SIG-M5 treated with dmso at 0.1 percent for 504 hours (cell line): ENCODE measurements around the gene FNDC5.
"Not testable (repeated sequence)": the region's sequence is repeated elsewhere in the genome, so short reads cannot be mapped to it uniquely, and the experiment has no call there.

ENCODE experiments used
- DNase-seq: peaks from one replicate; lab custom pipeline; 2025; ENCODE audit not compliant: unreplicated experiment; lab: John Stamatoyannopoulos, UW

Gene FNDC5

DNA sequence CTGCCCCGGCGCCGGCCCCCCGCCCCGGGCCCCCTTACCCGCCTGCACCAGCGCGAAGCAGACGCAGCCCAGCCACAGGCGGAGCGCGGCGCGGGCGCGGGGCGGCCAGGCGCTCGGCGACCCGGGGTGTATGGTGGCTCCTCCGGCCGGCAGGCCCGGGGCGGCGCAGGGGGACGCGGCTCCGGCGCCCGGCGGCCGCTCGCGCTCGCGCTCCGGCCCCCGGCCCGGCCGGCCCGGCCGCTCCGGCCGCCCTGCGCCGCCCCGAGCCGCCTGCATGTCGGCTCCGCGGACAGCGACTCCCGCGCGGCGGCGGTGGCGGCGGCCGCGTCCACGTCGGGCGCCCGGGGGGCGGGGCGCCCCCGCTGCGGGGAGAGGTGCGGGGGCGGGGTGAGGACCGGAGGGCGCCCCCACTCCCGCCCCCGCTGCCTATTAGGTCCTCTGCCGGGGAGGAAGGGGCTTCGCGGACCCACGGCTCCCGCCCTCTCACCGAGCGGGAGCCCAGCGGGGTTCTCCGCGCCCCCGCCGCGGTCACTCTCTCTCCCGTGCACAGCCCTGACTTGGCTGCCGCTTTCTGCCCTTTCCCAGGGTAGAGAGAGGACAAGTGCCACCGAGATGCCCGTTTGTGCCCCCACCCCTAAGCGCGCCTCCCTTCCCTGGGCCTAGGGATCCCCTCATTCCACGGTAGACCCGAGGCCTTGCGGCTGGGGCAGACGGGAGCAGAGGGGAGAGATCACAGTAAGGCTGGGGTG is at the start of gene FNDC5:
Gene FNDC5, minus strand, starts transcription at position 298 of the 749 bp plus-strand sequence.
- no peak for DNase-seq

DNA sequence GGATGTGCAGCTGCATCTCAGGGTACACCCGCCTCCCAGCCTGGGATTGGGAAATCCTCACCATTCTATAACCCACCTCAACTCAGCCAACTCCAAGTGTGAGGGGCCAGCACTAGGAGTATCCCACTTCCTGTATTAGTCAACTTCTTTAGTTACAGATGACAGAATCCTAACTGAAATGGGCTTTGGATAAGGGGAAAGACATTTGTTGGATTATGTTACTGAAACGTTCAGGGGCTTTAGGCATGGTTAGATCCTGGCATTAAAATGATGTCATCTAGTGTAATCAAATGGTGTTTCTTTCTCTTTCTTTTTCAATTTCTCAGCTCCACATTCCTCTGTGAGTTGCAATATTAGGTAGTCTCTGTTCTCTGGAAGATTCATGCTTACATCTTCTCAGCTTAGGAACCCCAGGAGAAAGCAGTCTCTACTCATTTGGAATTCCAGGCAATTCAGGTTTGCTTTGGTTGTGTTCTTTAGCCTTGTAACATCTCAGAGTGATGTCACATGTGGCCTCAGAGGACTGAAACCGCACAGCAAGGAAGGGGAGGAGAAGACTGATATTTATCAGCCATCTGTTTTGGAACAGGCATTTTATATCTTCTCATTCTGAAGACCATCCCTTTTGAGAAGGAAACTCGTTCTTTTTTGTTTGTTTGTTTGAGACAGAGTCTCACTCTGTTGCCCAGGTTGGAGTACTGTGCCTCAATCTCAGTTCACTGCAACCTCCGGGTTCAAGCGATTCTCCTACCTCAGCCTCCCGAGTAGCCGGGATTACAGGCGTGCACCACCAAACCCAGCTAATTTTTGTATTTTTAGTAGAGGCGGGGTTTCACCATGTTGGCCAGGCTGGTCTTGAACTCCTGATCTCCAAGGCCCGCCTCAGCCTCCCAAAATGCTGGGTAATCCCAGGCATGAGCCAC is 49.4 kb upstream of the FNDC5 start:
- DNase-seq: no peak

DNA sequence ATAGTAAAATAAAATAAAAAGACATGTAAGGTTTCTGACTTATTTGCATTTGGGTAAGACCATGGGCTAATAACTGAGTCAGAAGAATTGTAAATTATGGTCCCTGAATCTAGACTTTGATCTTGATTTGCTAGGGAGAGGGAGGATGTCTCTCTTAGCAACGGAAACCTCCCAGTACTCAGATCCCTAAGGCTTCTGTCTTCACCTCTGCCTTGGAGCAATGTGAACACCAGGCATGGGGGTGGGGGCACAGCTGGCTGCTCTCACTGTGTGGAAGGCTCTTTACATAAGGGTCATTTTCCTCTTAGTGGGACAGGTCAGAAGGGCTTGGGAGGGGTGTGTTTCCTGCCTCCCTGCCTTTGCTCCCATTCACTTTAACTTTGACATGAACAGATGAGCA is 47.5 kb upstream of the FNDC5 start:
- DNase-seq: no peak

DNA sequence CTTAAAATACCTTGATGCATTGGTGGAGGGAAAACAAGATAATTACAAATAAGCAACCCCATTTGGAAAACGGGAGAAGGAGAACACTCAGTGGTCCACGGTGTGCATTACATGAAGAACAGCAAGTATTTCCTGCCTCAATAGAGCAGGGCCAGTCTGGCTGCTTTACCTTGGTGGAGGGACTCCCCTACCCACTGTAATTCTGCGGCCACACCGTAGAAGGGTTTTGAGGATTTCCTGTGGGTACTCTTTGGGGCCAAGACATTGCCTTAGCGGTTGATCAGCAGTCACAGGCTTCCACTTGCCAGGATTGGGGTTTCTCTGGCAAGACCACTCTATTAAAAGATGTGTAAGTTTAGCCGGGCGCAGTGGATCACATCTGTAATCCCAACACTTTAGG is 46.8 kb upstream of the FNDC5 start:
- DNase-seq: no peak

DNA sequence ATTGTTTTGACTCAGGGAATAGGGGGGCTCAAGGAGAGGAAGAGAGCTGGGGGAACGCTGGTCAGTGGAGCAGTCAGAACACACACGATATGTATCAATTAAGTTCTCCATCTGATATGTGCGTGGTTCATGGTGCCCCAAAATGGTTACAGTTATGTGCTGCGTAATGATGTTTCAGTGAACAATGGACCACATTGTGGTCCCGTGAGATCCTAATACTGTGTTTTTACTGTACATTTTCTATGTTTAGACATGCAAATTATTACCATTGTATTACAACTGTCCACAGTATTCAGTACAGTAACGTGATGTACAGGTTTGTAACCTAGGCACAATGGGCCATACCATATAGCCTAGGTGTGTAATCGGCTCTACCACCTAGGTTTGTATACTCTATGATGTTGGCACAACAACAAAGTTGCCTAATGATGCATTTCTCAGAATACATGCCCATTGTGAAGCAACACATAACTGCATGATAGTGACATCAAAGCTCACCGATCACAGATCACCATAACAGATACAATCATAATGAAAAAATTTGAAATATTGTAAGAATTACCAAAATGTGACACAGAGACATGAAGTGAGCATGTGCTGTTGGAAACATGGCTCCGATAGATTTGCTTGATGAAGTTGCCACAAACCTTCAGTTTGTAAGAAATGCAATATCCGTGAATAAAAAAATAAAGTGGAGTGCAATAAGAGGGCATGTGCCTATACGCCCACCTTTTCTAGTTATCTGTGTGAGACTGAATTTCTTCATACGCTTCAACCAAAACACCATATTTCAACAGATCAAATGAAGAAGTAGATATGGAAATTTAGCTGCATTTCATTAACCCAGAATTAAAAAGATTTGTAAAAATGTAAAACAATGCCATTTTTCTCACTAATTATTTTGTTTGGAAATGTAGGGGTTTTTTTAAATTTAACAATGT is 45.3 kb upstream of the FNDC5 start:
- DNase-seq: no peak

DNA sequence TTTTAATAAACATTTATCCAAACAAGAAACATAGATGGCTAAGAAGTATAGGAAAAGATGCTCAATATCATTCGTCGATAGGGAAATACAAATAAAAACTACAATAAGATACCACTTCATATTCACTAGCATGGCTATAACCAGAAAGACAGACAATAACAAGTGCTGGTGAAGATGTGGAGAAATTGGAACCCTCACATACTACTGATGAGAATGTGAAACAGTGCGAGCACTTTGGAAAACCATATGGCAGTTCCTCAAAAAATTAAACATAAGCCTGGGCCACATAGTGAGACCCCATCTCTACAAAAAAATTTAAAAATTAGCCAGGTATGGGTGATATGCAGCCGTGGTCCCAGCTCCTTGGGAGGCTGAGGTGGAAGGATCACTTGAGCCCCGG is 39.6 kb upstream of the FNDC5 start:
- no peak for DNase-seq

DNA sequence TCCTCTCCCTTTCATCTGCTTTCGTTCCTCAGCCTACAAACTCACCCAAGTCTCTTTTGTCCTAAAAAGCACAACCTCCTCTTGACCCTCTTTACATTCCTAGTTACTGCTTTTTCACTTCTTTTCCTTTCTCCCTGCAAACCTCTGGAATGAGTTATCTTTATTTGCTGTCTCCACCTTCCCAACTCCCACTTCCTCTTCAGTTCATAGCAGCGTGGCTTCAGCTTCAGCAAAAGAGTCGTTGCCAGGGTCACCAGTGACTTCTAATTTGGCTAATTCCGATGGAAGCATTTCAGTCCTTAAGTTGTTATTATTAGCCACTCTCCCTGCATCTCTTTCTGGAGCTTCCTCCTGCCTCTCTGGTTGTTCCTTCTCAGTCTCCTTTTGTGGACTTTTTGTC is 36.7 kb upstream of the FNDC5 start:
- DNase-seq: no peak

DNA sequence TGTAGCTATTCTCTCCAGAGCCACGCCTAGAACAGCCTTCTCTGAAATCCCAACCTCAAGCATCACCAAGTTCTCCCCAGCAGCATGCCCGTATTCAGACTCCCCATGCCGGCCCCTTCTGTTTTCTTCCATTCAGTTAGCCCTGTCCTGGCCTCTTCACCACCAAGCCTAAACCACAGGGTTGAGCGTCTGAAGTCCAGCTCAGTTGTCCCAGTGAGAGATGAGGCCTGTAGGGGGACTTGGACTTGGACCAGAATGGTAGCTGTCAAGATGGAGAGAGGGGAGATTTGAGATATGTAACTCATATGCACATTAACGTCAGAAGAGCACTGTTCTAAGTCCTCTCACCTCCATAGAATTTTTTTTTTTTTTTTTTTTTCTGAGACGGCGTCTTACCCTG is 35.9 kb upstream of the FNDC5 start:
- no peak for DNase-seq

DNA sequence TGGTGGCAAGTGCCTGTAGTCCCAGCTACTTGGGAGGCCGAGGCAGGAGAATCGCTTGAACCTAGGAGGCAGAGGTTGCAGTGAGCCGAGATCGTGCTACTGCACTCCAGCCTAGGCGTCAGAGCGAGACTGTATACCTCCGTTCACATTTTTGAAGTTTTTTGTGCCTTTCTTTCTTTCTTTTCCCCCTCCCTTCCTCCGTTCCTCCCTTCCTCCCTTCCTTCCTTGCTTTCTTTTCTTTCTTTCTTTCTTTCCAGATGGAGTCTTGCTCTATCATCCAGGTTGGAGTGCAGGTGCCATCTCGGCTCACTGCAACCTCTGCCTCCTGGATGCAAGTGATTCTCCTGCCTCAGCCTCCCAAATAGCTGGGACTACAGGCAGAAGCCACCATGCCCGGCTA is 34.9 kb upstream of the FNDC5 start:
- DNase-seq: not testable (repeated sequence)

DNA sequence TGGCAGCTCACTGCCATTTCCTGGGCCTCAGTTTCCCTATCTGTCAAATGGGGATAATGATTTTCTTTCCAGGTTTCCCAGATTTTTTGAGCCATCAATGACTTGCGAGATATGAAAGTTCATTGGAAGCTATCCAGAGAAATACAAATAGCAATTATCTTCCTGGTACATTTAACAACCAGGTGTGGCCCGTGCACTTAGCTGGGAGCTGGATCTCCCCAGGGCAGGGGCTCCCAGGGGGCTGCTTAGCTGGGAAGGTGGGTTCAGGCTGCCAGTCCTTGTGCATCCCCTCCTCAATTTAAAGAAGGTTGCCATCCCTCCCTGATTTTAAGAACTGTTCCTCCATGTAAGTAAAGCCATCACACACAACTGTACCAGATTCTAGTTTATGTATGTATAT is 34.1 kb upstream of the FNDC5 start:
- DNase-seq: no peak

DNA sequence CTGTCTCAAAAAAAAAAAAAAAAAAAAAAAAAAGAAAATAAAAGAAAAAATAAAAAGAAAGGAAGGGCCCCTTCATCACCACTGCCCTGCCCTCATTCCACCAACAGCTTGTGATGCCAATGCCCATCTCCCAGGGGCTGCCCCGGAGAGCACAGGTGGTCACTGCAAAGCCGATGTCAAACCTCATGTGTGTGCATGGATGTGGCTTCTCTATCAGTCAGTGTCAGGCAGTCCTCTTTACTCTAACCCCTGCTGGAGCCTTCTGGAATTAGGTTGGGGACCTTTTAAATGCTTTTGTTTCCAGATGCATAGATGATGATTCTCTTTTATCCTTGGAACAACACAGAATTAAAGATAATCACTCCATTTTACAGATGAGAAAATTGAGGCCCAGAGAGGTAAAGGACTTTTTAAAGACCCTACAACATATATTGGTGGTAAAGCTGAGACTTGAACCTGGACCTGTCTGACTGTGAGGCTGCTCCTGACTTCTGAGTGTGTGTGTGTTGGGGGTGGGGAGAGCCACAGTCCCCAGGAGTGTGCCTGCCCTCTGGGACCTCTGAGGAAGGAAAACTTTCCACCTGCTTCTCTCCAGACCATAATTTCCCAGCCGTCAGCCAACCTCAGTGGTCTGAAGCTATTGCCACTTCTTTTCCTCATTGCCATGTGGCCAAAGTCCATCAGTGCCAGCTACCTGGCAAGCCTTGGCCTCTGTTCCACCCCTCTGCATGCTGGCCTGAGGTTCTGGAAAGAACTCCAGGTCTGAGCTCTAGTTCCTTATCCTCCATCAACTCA is 33.5 kb upstream of the FNDC5 start:
- no peak for DNase-seq

DNA sequence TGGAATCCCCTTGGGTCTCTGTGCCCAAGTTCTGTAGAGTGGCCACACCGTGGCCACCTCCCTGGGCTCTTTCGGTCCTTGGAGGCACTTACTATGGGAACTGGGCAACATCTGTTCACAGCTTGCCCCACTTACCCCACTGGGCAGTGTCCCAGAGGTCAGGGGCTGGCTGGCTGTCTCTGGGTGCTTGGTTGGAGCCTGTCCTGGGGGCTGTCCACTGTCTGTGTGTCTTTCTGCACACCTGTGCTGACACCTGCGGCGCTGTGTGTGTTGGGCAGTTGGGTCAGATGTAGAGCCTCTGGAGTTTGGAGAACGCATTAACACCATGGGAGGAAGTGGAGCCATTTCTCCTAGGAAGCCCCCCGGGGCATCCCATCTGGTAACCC is 31.8 kb upstream of the FNDC5 start:
- DNase-seq: no peak

DNA sequence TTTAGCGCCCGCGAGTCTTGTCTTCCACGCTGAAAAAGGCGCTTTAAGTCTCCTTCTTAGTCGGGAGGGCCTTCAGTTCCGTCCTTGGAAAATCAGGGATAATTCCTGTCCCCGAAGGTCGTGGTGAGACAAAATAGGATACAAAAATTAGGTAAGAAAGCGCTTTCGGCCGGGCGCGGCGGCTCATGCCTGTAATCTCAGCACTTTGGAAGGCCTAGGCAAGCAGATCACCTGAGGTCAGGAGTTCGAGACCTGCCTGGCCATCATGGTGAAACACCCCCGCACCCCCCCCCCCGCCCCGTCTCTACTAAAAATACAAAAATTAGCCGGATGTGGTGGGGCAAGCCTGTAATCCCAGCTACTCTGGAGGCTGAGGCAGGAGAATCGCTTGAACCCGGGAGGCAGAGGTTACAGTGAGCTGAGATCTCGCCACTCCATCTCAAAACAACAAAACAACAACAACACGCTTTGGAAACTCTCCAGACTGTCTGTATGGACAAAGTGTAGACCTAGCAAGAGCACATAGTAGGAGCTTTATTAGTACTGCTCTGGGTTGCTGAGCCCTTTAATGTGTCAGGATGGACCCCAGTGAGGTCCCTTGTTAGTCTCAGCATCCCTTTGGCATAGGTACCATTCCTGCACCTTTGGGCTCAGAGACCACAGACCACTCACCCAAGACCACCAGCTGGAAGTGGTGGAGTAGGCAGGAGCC is 31.3 kb upstream of the FNDC5 start:
- DNase-seq: no peak

DNA sequence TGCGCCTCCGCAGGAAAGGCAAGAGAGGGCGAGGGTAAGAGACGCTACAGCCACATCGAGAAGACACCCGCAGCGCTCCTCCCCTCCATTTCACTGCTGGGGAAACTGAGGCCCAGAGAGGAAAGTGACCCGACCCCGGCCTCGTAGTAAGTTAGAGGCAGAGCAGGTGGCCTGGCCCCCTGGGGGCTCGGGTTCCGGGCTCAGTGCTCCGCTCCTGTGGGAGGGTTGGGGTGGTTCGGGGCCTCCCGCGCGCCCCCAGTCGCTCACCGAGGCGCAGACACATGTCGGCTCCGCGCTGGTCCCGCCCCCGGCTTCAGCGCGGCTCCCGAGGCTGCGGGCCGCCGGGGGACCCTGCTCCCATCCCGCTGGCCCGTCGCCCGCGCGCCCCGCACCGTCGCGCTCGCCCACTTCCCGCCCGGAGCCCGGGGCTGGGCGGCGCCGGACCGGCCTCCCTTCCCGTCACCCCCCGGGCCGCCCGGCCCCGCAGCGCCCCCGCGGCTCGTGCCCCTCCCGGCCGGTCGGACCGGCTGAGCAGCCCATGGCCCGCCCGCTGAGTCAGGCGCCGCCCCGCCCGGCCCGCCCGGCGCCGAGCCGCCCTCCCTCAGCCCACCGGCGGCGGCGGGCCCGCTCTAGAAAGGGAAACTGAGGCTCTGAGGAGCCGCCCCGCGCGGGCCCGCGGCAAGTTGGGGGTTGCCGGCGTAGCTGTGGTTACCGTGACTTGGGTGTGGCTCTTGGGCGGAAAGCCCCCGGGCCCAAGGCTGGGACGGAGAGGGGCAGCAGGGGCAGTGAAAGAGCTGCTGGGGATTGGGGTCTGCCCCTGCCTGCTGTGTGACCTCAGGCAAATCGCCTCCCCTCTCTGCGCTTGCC is 30.5 kb upstream of the FNDC5 start, which contains the start of gene TMEM54:
Gene TMEM54, minus strand, starts transcription at position 434 of the 867 bp plus-strand sequence. Its CDS starts 151 bp downstream, at position 283.
- DNase-seq: no peak

DNA sequence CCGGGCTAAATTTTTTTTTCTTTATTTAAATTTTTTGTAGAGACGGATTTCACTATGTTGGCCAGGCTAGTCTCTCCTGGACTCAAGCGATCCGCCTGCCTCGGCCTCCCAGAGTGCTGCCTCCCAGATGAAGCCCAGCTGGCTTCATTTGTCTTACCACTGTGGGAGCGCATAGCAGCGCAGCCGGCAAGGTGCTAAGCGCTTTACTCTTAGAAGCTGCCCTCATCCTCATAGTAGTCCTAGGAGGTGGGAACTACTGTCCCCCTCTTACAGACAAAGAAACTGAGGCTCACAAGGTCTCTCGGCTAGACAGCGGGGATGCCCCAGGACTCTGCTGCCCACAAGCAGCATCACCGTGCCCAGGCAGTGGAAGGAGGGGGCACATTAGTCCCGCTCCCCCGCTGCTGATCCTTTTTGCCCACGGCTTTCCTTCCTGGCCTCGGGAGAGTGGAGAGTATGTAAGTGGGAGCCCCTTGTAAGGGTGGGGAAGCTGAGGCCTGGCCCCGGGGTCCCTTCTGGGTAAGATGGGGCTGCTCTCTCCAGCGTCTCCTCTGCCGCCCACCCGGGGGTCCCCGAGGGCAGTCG is 29.8 kb upstream of the FNDC5 start:
- DNase-seq: no peak

DNA sequence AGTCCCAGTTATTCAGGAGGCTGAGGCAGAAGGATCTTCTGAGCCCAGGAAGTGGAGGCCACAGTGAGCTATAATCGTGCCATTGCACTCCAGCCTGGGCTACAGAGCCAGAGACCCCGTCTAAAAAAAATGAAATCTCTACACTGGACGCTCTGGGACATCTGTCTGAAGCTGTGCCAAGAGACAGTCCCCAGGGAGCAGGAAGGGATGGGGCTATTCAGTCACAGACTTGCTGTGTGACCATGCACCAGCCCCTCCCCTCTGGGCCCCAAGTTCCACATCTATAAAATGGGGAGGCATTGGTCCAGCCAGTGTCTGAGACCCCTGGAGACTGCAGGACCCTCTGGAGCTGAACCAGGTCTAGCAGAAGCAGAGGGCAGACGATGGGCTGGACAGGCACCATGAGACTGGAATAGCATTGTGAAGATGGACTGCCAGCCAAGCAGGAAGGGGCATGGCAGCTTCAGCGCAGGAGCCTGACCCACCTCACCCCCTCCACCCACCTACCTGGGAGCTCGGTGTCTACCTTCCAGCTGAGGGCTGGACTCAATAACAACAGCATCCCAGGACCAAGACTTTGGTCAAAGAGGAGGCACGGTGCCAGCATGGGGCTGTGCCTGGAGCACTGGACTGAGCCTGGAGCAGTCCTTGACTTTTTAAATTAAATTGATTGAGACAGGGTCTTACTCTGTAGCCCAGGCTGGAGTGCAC is 29.0 kb upstream of the FNDC5 start:
- DNase-seq: no peak

DNA sequence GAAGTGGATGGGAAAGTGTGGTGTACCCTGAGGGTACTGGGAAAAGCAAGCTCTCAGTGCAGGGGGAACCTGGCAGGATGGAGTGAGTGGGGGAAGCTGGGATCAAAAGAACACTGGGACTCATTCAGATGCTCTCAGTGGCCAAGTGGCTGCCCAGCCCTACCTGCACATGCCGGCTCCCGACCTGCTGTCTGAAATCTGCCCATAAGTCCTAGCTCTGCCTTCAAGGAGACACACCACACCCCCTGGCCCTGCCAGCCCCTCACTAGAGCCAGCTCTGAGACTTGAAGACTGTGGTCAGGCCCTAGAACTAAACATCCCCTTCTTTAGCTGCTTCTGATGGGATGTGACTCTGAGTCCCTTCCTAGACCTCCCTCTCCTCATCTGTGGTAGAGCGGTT is 28.2 kb upstream of the FNDC5 start:
- DNase-seq: no peak

DNA sequence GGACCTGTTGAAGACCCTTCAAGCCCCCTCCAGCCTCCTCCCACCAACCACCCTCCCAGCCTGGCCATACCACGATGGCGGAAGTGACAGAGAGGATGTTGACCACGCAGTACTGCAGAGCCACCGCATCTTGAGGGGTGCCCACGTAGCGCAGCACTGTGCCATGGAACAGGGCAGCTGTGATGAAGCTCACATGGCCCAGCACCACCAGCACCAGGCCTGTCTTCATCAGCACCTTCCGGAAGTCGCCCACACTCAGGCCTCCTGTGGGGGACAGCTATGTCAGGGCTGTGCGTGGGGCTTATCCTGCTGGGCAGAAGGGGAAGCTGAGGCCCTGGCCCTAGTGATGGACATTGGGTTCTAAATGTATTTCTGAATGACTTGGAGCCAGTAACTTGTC is 27.3 kb upstream of the FNDC5 start:
- DNase-seq: no peak
